Measurements from ENCODE around the gene TEAD2. TPM values are rescaled to one million over a fixed set of nuclear protein-coding genes. Genes with fewer than 3 reads are reported as not detected.

Gene TEAD2
- total and polyA plus RNA-seq, 2 donors (not counting 1 experiment from before 2014, with no cell fraction given) = 5.8 to 12.0 TPM

DNA sequence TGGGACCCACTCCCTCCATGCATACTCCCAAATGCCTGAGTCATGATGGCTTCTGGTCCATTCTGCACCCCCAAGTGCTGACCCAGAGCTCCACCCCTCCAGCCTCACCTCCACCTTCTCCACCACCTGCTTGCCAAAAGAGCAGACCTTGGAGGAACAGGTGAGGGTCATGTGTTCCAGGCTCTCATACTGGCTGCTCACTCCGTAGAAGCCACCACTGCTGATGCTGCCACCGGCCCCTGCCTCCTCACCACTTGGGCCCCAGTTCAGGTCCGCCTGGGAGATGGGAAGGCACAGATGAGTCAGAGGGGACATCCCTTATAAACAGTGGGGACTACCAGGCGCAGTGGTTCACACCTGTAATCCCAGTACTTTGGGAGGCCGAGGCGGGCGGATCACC, 19.1 kb downstream of the TEAD2 start:
- Histone ChIP-seq H3K36me3 (replicated peaks in 1 of 2; ENCODE audit: control extremely low read depth in 1 of 2, control insufficient read depth in 1 of 2, extremely low read depth in 1 of 2, insufficient read depth in 2 of 2, low read length in 1 of 2) (peaks cover 0 to 47% of the 10 kb centered on the region in 2 experiments), H3K27me3 (replicated peaks in 1 of 4; ENCODE audit: control extremely low read depth in 1 of 4, control insufficient read depth in 3 of 4, insufficient read depth in 4 of 4, low read length in 3 of 4) (no peaks in the 10 kb centered on the region), H3K27ac (ENCODE audit: low read length in 2 of 2) (no peak overlapping the region), H3K4me3 (ENCODE audit: control extremely low read depth in 1 of 5, extremely low read depth in 1 of 5, insufficient read depth in 1 of 5, low read depth in 2 of 5, low read length in 4 of 5) (no peak overlapping the region), H3K79me2 (ENCODE audit: control insufficient read depth, insufficient read depth, low read length) (peaks cover 13% of the 10 kb centered on the region), H3K9me3 (ENCODE audit: control extremely low read depth in 1 of 3, control insufficient read depth in 2 of 3, insufficient read depth in 1 of 3, low read length in 2 of 3) (peaks cover 0 to 25% (median 15%) of the 10 kb centered on the region in 3 donors), H2AFZ (ENCODE audit: insufficient read depth, low read depth, low read length, poor library complexity, severe bottlenecking) (no peak overlapping the region), H3K4me1 (ENCODE audit: control insufficient read depth in 2 of 2, insufficient read depth in 2 of 2, low read length in 2 of 2) (peaks cover 36 to 75% of the 10 kb centered on the region in 2 donors), H3K9ac (ENCODE audit: low read length) (no peak overlapping the region), H3K4me2 (replicated peaks; ENCODE audit: low read depth, low read length, poor library complexity, severe bottlenecking) (no peak overlapping the region), H4K20me1 (ENCODE audit: control insufficient read depth, insufficient read depth, low read length, poor library complexity, severe bottlenecking) (peaks cover 19% of the 10 kb centered on the region)
- intact Hi-C loops (cut with micrococcal nuclease) = no loop called here
- Mint-ChIP-seq H3K4me1 (peaks cover 67% of the 10 kb centered on the region), H3K27me3 (no peaks in the 10 kb centered on the region), H3K9me3 (ENCODE audit: insufficient read depth) (no peaks in the 10 kb centered on the region), H3K27ac (peak overlapping the region; percentile 80), H3K4me3 (peak overlapping the region; percentile 16)
- ChIA-PET CTCF (interaction anchor here (0.8 to 1.8 kb wide), 2 partner anchors 49 to 78 kb away, joined by 3 to 5 read pairs; no protein-coding TSS in a partner anchor), POLR2A (interaction anchor here (0.6 to 4.0 kb wide), 6 partner anchors 9 to 129 kb away, joined by 4 to 33 read pairs (median 10); no protein-coding TSS in a partner anchor)
- WGBS (ENCODE audit: insufficient coverage) = 79% methylated on average over 3 of the region's 7 CpGs
- DNase-seq (peak; percentile 24), ATAC-seq (ENCODE audit: low read depth) (no peak)
- TF ChIP-seq EZH2 (IDR thresholded peaks at IDR 0.05; ENCODE audit: borderline replicate concordance, insufficient read depth, low read depth, low read length, poor library complexity, severe bottlenecking) = no peak
- TF ChIP-seq CTCF (IDR thresholded peaks at IDR 0.05) = no peak

- 93% methylated on average over 5 of the region's 11 CpGs for WGBS (ENCODE audit: insufficient coverage)
- peaks cover 0 to 26% (median 15%) of the 10 kb centered on the region in 3 donors for H3K9me3 ChIP-seq (ENCODE audit: control extremely low read depth in 1 of 3, control insufficient read depth in 2 of 3, insufficient read depth in 1 of 3, low read length in 2 of 3)
- H3K27me3 ChIP-seq (replicated peaks in 1 of 4; ENCODE audit: control extremely low read depth in 1 of 4, control insufficient read depth in 3 of 4, insufficient read depth in 4 of 4, low read length in 3 of 4) = no peaks in the 10 kb centered on the region
- Mint-ChIP-seq H3K27me3 (no peaks in the 10 kb centered on the region), H3K4me3 (peak overlapping the region; percentile 16), H3K27ac (peak overlapping the region; percentile 80), H3K9me3 (ENCODE audit: insufficient read depth) (no peaks in the 10 kb centered on the region), H3K4me1 (peaks cover 67% of the 10 kb centered on the region)
- ChIA-PET CTCF (interaction anchor here (0.8 to 1.8 kb wide), 4 partner anchors 11 to 77 kb away, joined by 3 to 5 read pairs (median 4); no protein-coding TSS in a partner anchor), POLR2A (interaction anchor here (0.6 to 4.0 kb wide), 6 partner anchors 8 to 292 kb away, joined by 4 to 33 read pairs (median 6); no protein-coding TSS in a partner anchor)
- H3K4me1 ChIP-seq (ENCODE audit: control insufficient read depth in 2 of 2, insufficient read depth in 2 of 2, low read length in 2 of 2) = peaks cover 43 to 75% of the 10 kb centered on the region in 2 donors
- intact Hi-C loops (cut with micrococcal nuclease) = no loop called here
- no peak overlapping the region for H2AFZ ChIP-seq (ENCODE audit: insufficient read depth, low read depth, low read length, poor library complexity, severe bottlenecking)
- no peak for ATAC-seq (ENCODE audit: low read depth)
- DNase-seq = no peak
- TF ChIP-seq CTCF (IDR thresholded peaks at IDR 0.05) (no peak), EZH2 (IDR thresholded peaks at IDR 0.05; ENCODE audit: borderline replicate concordance, insufficient read depth, low read depth, low read length, poor library complexity, severe bottlenecking) (no peak)
- H3K79me2 ChIP-seq (ENCODE audit: control insufficient read depth, insufficient read depth, low read length) = peaks cover 21% of the 10 kb centered on the region
- no peak overlapping the region for H3K9ac ChIP-seq (ENCODE audit: low read length)
- H3K27ac ChIP-seq (ENCODE audit: low read length in 2 of 2) = peak overlapping the region; percentile 11 to 93
- H3K4me2 ChIP-seq (replicated peaks; ENCODE audit: low read depth, low read length, poor library complexity, severe bottlenecking) = no peak overlapping the region
- peaks cover 27% of the 10 kb centered on the region for H4K20me1 ChIP-seq (ENCODE audit: control insufficient read depth, insufficient read depth, low read length, poor library complexity, severe bottlenecking)
- H3K4me3 ChIP-seq (ENCODE audit: control extremely low read depth in 1 of 5, extremely low read depth in 1 of 5, insufficient read depth in 1 of 5, low read depth in 2 of 5, low read length in 4 of 5) = no peak overlapping the region
- H3K36me3 ChIP-seq (replicated peaks in 1 of 2; ENCODE audit: control extremely low read depth in 1 of 2, control insufficient read depth in 1 of 2, extremely low read depth in 1 of 2, insufficient read depth in 2 of 2, low read length in 1 of 2) = peaks cover 0 to 55% of the 10 kb centered on the region in 2 experiments
Observed at GRCh38 chr19:49342291-49342721, 19.9 kb downstream of the TEAD2 start.

All from B cell (primary cell).